H1 (cell line): ENCODE measurements around the gene PNCK. TPM values are rescaled to one million over a fixed set of nuclear protein-coding genes. Genes with fewer than 3 reads are reported as not detected.

Experiments
- CTCF ChIA-PET: fragments of 300-600 bp; sonication (Branson Sonifier 250); formaldehyde crosslinking; loops from one replicate; lab custom pipeline; 2021; ENCODE audit not compliant: partially characterized antibody; lab: Charles Lee
- POLR2A ChIA-PET: fragments of 300-600 bp; sonication (Branson Sonifier 250); formaldehyde crosslinking; loops from one replicate; lab custom pipeline; 2021; ENCODE audit warnings: inconsistent platforms; ENCODE audit not compliant: partially characterized antibody; lab: Charles Lee
- DNase-seq, 2 experiments: peaks; one replicate each; pipeline versions ENCODE4 v3.0.0 to v3.0.0-alpha.2; 2010 to 2022; ENCODE audit warnings: low spot score in 2 of 2, low read depth in 1 of 2, mixed read lengths in 1 of 2
- FAIRE-seq: peaks from 2 replicates; lab custom pipeline; 2011; peaks lifted over from hg19 to GRCh38; lab: Jason Lieb, UNC
- H2AFZ ChIP-seq: 2 replicates; pipeline ENCODE4 v1.8.1; 2012; ENCODE audit warnings: low read length, inconsistent platforms
- H2AK5ac ChIP-seq: 2 replicates; pipeline ENCODE4 v1.6.1; 2013; ENCODE audit warnings: low read depth, low read length
- H2BK120ac ChIP-seq: replicated peaks from 2 replicates; pipeline ENCODE3; 2013; ENCODE audit warnings: low read depth, low read length, inconsistent platforms
- H2BK12ac ChIP-seq: 2 replicates; pipeline ENCODE4 v1.6.1; 2013; ENCODE audit warnings: low read depth, low read length
- H2BK15ac ChIP-seq: 2 replicates; pipeline ENCODE4 v1.6.1; 2013; ENCODE audit warnings: low read length
- H2BK20ac ChIP-seq: 2 replicates; pipeline ENCODE4 v1.6.1; 2013; ENCODE audit warnings: low read length
- H2BK5ac ChIP-seq: 2 replicates; pipeline ENCODE4 v1.6.1; 2013; ENCODE audit warnings: low read depth, low read length
- H3K14ac ChIP-seq: 2 replicates; pipeline ENCODE4 v1.6.1; 2013; ENCODE audit warnings: inconsistent platforms; ENCODE audit not compliant: insufficient read length
- H3K18ac ChIP-seq: 2 replicates; pipeline ENCODE4 v1.6.1; 2013; ENCODE audit warnings: low read length; ENCODE audit errors: extremely low read depth
- H3K23ac ChIP-seq: 2 replicates; pipeline ENCODE4 v1.6.1; 2013; ENCODE audit warnings: inconsistent platforms; ENCODE audit not compliant: insufficient read length
- H3K23me2 ChIP-seq: 2 replicates; pipeline ENCODE4 v1.6.1; 2013; ENCODE audit warnings: low read depth, low read length
- H3K27ac ChIP-seq: 2 replicates; pipeline ENCODE4 v1.6.1; 2011; ENCODE audit warnings: low read depth, low read length, inconsistent platforms
- H3K27me3 ChIP-seq, 4 experiments: replicated peaks in 1 of 4; 1 replicate in 1 of 4; 2 replicates in 3 of 4; pipeline versions ENCODE4 v1.6.1 to v1.8.1; 2011 to 2013; ENCODE audit warnings: low read length in 3 of 4, mild to moderate bottlenecking in 3 of 4, inconsistent platforms in 2 of 4, mixed read lengths in 2 of 4, moderate library complexity in 1 of 4; ENCODE audit not compliant: control insufficient read depth in 3 of 4, insufficient read depth in 3 of 4; ENCODE audit errors: extremely low read depth in 1 of 4
- H3K36me3 ChIP-seq, 4 experiments: 2 replicates each; pipeline versions ENCODE4 v1.6.1 to v1.8.1; 2011 to 2013; ENCODE audit warnings: mild to moderate bottlenecking in 4 of 4, low read length in 3 of 4, moderate library complexity in 2 of 4, control low read depth in 1 of 4, inconsistent platforms in 1 of 4; ENCODE audit not compliant: insufficient read depth in 4 of 4, control insufficient read depth in 2 of 4
- H3K4ac ChIP-seq: replicated peaks from 2 replicates; pipeline ENCODE3; 2013; ENCODE audit warnings: low read length, low read depth, mixed read lengths, inconsistent platforms; ENCODE audit not compliant: insufficient read length
- H3K4me1 ChIP-seq, 4 experiments: replicated peaks in 1 of 4; 1 replicate in 1 of 4; 2 replicates in 3 of 4; pipeline versions ENCODE4 v1.6.1 to v1.8.1; 2011 to 2013; ENCODE audit warnings: low read length in 3 of 4, inconsistent platforms in 2 of 4, mixed read lengths in 1 of 4; ENCODE audit not compliant: insufficient read depth in 4 of 4, control insufficient read depth in 3 of 4
- H3K4me2 ChIP-seq, 2 experiments: 2 replicates each; pipeline versions ENCODE4 v1.6.1 to v1.8.1; 2011 to 2013; ENCODE audit warnings: low read depth in 2 of 2, low read length in 2 of 2, control low read depth in 1 of 2, inconsistent platforms in 1 of 2, mild to moderate bottlenecking in 1 of 2; ENCODE audit not compliant: insufficient read depth in 1 of 2
- H3K4me3 ChIP-seq, 4 experiments: fragments of 200-600, 300-600 bp in 1 of 4; sonication (generic), shearing (Covaris generic), sonication (Bioruptor Twin) in 1 of 4; 2 replicates each; pipeline versions ENCODE4 v1.5.1 to v1.8.1; 2011 to 2016; ENCODE audit warnings: low read length in 4 of 4, low read depth in 3 of 4, control low read depth in 2 of 4, inconsistent platforms in 2 of 4, mild to moderate bottlenecking in 2 of 4, mixed read lengths in 1 of 4, moderate library complexity in 1 of 4; ENCODE audit not compliant: insufficient read depth in 2 of 4; ENCODE audit errors: extremely low read depth in 1 of 4
- H3K56ac ChIP-seq: replicated peaks from 2 replicates; pipeline ENCODE3; 2013; ENCODE audit warnings: low read depth, mild to moderate bottlenecking, mixed read lengths, low read length, inconsistent platforms; ENCODE audit not compliant: insufficient read length
- H3K79me1 ChIP-seq: 2 replicates; pipeline ENCODE4 v1.6.1; 2013; ENCODE audit warnings: low read depth, low read length, control low read depth
- H3K79me2 ChIP-seq, 2 experiments: 2 replicates each; pipeline versions ENCODE4 v1.6.1 to v1.8.1; 2012 to 2013; ENCODE audit warnings: low read length in 2 of 2, mild to moderate bottlenecking in 2 of 2, inconsistent platforms in 1 of 2; ENCODE audit not compliant: insufficient read depth in 2 of 2, control insufficient read depth in 1 of 2
- H3K9ac ChIP-seq, 4 experiments: replicated peaks in 1 of 4; 1 replicate in 1 of 4; 2 replicates in 3 of 4; pipeline versions ENCODE4 v1.6.1 to v1.8.1; 2011 to 2013; ENCODE audit warnings: low read depth in 3 of 4, low read length in 3 of 4, control low read depth in 2 of 4, mild to moderate bottlenecking in 2 of 4, moderate library complexity in 2 of 4, inconsistent platforms in 1 of 4; ENCODE audit errors: extremely low read depth in 1 of 4
- H3K9me3 ChIP-seq, 2 experiments: 2 replicates each; pipeline versions ENCODE4 v1.6.1 to v1.8.1; 2012 to 2013; ENCODE audit warnings: mild to moderate bottlenecking in 2 of 2, moderate library complexity in 2 of 2, control low read depth in 1 of 2, inconsistent platforms in 1 of 2, low read depth in 1 of 2, low read length in 1 of 2, mixed read lengths in 1 of 2; ENCODE audit not compliant: insufficient read depth in 2 of 2
- H4K20me1 ChIP-seq, 2 experiments: replicated peaks in 1 of 2; 2 replicates each; pipeline versions ENCODE3 to v1.8.1; 2011 to 2013; ENCODE audit warnings: inconsistent platforms in 2 of 2, low read length in 2 of 2, mild to moderate bottlenecking in 1 of 2; ENCODE audit not compliant: insufficient read depth in 2 of 2, control insufficient read depth in 1 of 2
- H4K5ac ChIP-seq: 2 replicates; pipeline ENCODE4 v1.6.1; 2013; ENCODE audit warnings: low read length, low read depth, mixed read lengths, inconsistent platforms; ENCODE audit not compliant: insufficient read length
- H4K8ac ChIP-seq: 2 replicates; pipeline ENCODE4 v1.8.0; 2013; ENCODE audit warnings: mild to moderate bottlenecking, moderate library complexity, low read length, inconsistent platforms; ENCODE audit not compliant: insufficient read depth; ENCODE audit errors: extremely low read depth
- H4K91ac ChIP-seq: replicated peaks from 2 replicates; pipeline ENCODE3; 2013; ENCODE audit warnings: low read length, mixed read lengths, inconsistent platforms; ENCODE audit not compliant: insufficient read length
- CEBPB ChIP-seq: IDR thresholded peaks from 2 replicates; pipeline ENCODE4 v1.6.1; 2012; ENCODE audit warnings: low read depth, low read length
- CTBP2 ChIP-seq: IDR thresholded peaks from 2 replicates; pipeline ENCODE4 v1.7.0; 2011; ENCODE audit warnings: borderline replicate concordance, mild to moderate bottlenecking, moderate library complexity, mixed read lengths, low read length; ENCODE audit not compliant: insufficient read depth, insufficient read length
- E2F6 ChIP-seq: IDR thresholded peaks from 2 replicates; pipeline ENCODE4 v1.6.1; 2012; ENCODE audit warnings: inconsistent platforms
- GABPA ChIP-seq: IDR thresholded peaks from 2 replicates; pipeline ENCODE4 v1.6.1; 2011; ENCODE audit warnings: mild to moderate bottlenecking, low read length, moderate library complexity, borderline replicate concordance; ENCODE audit not compliant: insufficient read depth
- NRF1 ChIP-seq: IDR thresholded peaks from 2 replicates; pipeline ENCODE4 v1.6.1; 2011; ENCODE audit warnings: mild to moderate bottlenecking, low read depth, low read length, improper control_type of control experiment
- PHF8 ChIP-seq: fragments of 200-600 bp; sonication (generic); conservative IDR thresholded peaks from 2 replicates; pipeline ENCODE4 v1.7.1; 2012; ENCODE audit warnings: low read depth, mild to moderate bottlenecking, inconsistent platforms, low read length, moderate library complexity
- RNF2 ChIP-seq: fragments of 200-900, 300-1000 bp; sonication (generic); IDR thresholded peaks from 2 replicates; pipeline ENCODE4 v1.7.1; 2016; ENCODE audit warnings: borderline replicate concordance, low read depth, mild to moderate bottlenecking, antibody characterized with exemption, low read length; ENCODE audit not compliant: poor library complexity, severe bottlenecking; ENCODE audit errors: missing control alignments
- SIN3A ChIP-seq, 2 experiments: IDR thresholded peaks in 1 of 2; conservative IDR thresholded peaks in 1 of 2; 2 replicates each; pipeline ENCODE4 v1.6.1; 2011 to 2012; ENCODE audit warnings: low read length in 2 of 2, improper control_type of control experiment in 1 of 2, low read depth in 1 of 2, mild to moderate bottlenecking in 1 of 2
- SP1 ChIP-seq: IDR thresholded peaks from 2 replicates; pipeline ENCODE4 v1.6.1; 2011; ENCODE audit warnings: low read depth, low read length
- SP2 ChIP-seq: IDR thresholded peaks from 2 replicates; pipeline ENCODE4 v1.6.1; 2012; ENCODE audit warnings: mild to moderate bottlenecking, low read length, inconsistent platforms
- TAF1 ChIP-seq: IDR thresholded peaks from 2 replicates; pipeline ENCODE4 v1.6.1; 2011; ENCODE audit warnings: mild to moderate bottlenecking, low read depth, low read length
- WGBS, 2 experiments: shearing (Covaris generic) in 1 of 2; methylation state at CpG; one replicate each; pipeline versions ENCODE4 v1.1.6 to v1.1.7; 2013 to 2015; ENCODE audit warnings: low lambda C conversion rate in 2 of 2, mixed read lengths in 2 of 2, inconsistent platforms in 1 of 2, low coverage in 1 of 2, missing lambda C conversion rate in 1 of 2; ENCODE audit not compliant: insufficient replicate concordance in 2 of 2, insufficient coverage in 1 of 2, insufficient read length in 1 of 2; ENCODE audit errors: extremely low coverage in 1 of 2, missing lambda C conversion rate in 1 of 2; 5-methylcytosine and 5-hydroxymethylcytosine counted together
- polyA plus RNA-seq, 7 experiments: library from polyadenylated mRNA; depleted of rRNA in 3 of 7; stranded (reverse) in 5 of 7; unstranded in 2 of 7; fragments of >200 nt in 5 of 7; fragments of 200-250 nt in 2 of 7; gene quantifications; 1 replicate in 5 of 7; 2 replicates in 1 of 7; 4 replicates in 1 of 7; pipeline versions ENCODE4 v1.2.1 to v1.2.3, GENCODE V29; 2011 to 2013; ENCODE audit warnings: missing spikeins in 2 of 7, mixed read lengths in 2 of 7
- total RNA-seq: library from RNA; stranded (reverse); fragmentation: NEBNext Ultra II Directional; extraction: Animal tissue kit (Norgen Biotek cat#: 25700); gene quantifications from 2 replicates; pipeline ENCODE4 v1.2.1, GENCODE V29; 2021
- TF ChIP-seq, protein P1 (sequence below): IDR thresholded peaks from 2 replicates; pipeline ENCODE4 v1.6.1; 2012; ENCODE audit warnings: inconsistent platforms

PNCK gene
- total and polyA plus RNA-seq, 2 of the 8 experiments (the other 6 are each of a cell fraction or from before 2014, with no cell fraction given): 6.2 to 6.3 TPM

GRCh38 chrX:153631346-153631745 lies 42.3 kb downstream of the PNCK start:
- Histone ChIP-seq H3K27me3 (no peaks in the 10 kb centered on the region), H3K56ac (no peak overlapping the region), H2BK12ac (no peak overlapping the region), H2AK5ac (no peak overlapping the region), H3K23ac (no peak overlapping the region), H4K20me1 (no peaks in the 10 kb centered on the region), H2BK5ac (no peak overlapping the region), H3K79me2 (no peaks in the 10 kb centered on the region), H3K9ac (no peak overlapping the region), H2AFZ (no peak overlapping the region), H3K4me2 (no peak overlapping the region), H3K4me3 (no peak overlapping the region), H3K23me2 (no peaks in the 10 kb centered on the region), H3K14ac (no peak overlapping the region), H3K9me3 (no peaks in the 10 kb centered on the region), H2BK15ac (no peak overlapping the region), H2BK120ac (no peak overlapping the region), H3K4me1 (peaks cover 0 to 3% (median 0%) of the 10 kb centered on the region in 4 experiments; a peak in 1 of 7 replicates), H3K79me1 (no peaks in the 10 kb centered on the region), H2BK20ac (no peak overlapping the region), H4K5ac (no peak overlapping the region), H3K4ac (no peak overlapping the region), H4K91ac (no peak overlapping the region), H4K8ac (no peak overlapping the region), H3K36me3 (no peaks in the 10 kb centered on the region), H3K27ac (no peak overlapping the region), H3K18ac (no peak overlapping the region)
- CTCF ChIA-PET: interaction anchor here (0.8 to 4.5 kb wide), 11 partner anchors 9 to 91 kb away, joined by 3 to 30 read pairs (median 5); partner anchors contain the start of gene DUSP9
- peak; percentile 45 for FAIRE-seq
- POLR2A ChIA-PET: no interaction called here
- no peak for DNase-seq
- WGBS, 2 experiments: 91% methylated on average over 2 of the region's 2 CpGs; no CpG with 5 or more reads in 1 of the 2 experiments
- no peak for TF ChIP-seq PHF8
- TF ChIP-seq TAF1: no peak
- no peak for TF ChIP-seq GABPA
- no peak for TF ChIP-seq NRF1
- no peak for TF ChIP-seq SP1
- TF ChIP-seq RNF2: no peak
- TF ChIP-seq, protein P1, sequence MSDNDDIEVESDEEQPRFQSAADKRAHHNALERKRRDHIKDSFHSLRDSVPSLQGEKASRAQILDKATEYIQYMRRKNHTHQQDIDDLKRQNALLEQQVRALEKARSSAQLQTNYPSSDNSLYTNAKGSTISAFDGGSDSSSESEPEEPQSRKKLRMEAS: no peak
- no peak for TF ChIP-seq SIN3A (conservative IDR thresholded peaks at IDR 0.05 in 1 of 2, IDR thresholded peaks at IDR 0.05 in 1 of 2; ENCODE audit: low read depth in 1 of 2, low read length in 2 of 2)
- TF ChIP-seq E2F6: no peak
- no peak for TF ChIP-seq SP2
- no peak for TF ChIP-seq CEBPB
- TF ChIP-seq CTBP2: no peak
